Activated CD8-positive, alpha-beta memory T cell treated with anti-CD3 and anti-CD28 coated beads for 4 hours (primary cell): ENCODE data around the gene PRDM2.
A peak's percentile ranks its signal among the peaks of the same experiment; 100 is the strongest.

Experiments
- DNase-seq, 2 donors: peaks; one replicate each; pipeline ENCODE4 v3.0.0-alpha.2; 2020; ENCODE audit warnings: low read depth in 2 of 2

Gene PRDM2

GRCh38 chr1:13732971-13733667 lies 33.1 kb downstream of the PRDM2 start:
- no peak for DNase-seq

GRCh38 chr1:13733711-13734110 lies 33.7 kb downstream of the PRDM2 start:
- no peak for DNase-seq

- no peak for DNase-seq
These were observed 35.4 kb downstream of the PRDM2 start for GRCh38 chr1:13735168-13735930.

GRCh38 chr1:13737398-13737797 lies 37.4 kb downstream of the PRDM2 start:
- no peak for DNase-seq

DNA sequence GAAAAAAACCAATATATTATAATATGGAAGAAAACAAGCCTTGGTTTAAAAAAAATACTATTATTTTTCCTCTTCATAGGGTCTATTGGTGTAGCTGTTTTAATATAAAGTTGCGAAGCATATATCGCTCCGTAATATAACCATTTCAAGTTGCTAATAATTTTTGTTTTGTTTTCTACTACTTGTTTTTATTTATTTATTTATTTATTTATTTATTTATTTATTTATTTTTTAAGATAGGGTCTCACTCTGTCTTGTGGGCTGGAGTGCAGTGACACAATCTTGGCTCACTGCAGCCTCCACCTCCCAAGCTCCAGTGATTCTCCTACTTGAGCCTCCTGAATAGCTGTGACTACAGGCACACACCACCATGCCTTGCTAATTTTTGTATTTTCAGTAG lies 46.4 kb downstream of the PRDM2 start:
- DNase-seq = no peak

- DNase-seq = peak; percentile 84 to 92
These were observed 48.9 kb downstream of the PRDM2 start for GRCh38 chr1:13748610-13749505.

DNA sequence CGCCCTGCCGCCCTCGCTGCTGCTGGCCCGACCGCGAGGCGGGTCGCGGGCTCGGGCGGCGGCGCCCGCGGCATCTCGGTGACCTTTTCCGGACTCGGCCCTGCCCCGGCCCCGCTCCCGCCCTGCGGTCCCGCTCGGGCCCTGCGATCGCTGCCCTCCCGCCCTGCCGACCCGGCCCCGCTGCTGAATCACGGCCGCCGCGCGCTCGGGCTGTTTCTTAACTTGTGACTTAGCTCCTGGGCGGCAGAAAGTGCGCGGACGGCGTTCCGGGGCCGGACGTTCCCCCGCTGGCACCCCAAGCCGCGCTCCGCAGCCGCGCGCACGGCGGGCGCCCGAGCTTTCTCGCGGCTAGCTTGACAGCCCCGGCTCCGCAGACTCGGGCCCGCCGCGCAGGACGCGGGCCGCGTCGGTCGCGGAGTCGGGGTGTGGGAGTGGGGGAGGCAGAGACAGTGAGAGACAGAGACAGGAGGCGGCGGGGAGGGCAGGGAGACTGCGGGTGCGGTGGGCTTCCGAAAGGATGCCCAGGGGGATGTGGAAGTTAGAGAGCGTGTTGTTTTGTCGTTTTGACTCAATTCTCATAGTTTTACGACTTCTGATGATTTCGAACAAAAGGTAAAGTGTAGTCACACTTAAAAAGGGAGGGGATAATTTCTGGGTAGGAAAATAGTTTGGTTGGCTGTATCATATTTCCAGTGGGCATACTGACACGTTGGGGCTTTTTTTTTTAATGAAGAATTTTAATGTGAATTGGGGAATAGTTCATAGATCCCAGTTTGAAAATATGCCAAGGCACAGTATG lies 49.8 kb downstream of the PRDM2 start:
- DNase-seq = no peak

DNA sequence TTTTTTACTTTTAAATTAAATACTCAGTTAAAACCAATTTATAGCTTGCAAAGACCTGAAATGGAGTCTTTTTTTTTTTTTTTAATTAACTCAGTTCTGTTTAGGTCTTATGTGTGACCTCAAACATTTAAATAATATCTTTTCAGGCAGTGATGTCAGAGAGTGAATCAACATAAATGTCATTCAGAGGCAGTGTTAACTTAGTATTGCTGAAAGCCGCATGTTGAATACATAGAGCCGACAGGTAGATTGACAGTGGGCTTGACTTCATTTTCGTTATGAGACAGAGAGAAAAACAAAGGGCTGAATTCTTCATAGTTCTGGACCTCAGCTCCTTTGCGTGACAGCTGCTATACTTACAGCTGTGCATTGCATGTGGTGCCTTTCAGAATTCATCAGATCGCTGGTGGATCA lies 51.5 kb downstream of the PRDM2 start:
- no peak for DNase-seq

- DNase-seq = no peak
These were observed 52.0 kb downstream of the PRDM2 start for GRCh38 chr1:13751985-13752384.

DNA sequence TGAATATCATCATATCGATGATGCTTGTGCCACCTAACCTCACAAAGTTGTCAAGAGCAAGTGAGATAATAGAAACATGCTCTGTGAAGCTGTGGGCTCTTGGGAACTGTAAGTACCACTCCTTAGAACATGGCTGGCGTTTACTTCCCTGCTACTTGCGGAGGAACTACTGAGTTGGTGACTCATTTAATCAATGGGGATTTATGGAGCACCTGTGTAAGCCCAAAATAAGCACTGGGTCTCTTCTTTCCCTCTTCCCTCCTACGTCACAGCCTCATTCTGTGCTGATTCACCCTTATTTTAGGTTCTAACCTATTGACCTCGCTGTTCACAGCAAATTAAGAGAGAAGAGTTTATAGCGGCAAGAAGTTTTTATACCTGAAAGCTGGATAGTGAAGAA lies 52.9 kb downstream of the PRDM2 start:
- no peak for DNase-seq

- DNase-seq = no peak
These were observed 53.8 kb downstream of the PRDM2 start for GRCh38 chr1:13753636-13754402.

GRCh38 chr1:13754510-13755103 lies 54.6 kb downstream of the PRDM2 start:
- DNase-seq = no peak

- DNase-seq = no peak
These were observed 56.7 kb downstream of the PRDM2 start for GRCh38 chr1:13756557-13757315.

DNA sequence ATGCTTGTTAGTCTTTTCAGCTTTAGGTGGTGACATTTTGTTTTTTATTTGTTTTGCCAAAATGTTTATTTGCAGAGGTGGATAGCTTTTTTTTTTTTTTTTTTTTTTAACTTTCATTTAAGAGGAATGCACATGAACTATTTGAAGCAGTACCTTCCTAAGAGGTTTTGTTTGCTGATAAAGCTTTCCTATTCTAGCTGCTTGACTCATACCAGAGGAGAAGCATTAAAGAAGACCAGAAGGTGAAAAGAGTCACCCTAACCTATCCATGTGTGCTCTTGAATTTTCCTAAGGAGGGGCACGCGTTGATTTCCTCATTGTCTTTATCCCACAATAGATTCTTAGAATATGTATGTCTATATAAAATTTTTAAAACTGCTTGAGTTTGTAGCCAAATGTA lies 57.7 kb downstream of the PRDM2 start:
- no peak for DNase-seq

GRCh38 chr1:13759072-13759471 lies 59.1 kb downstream of the PRDM2 start:
- no peak for DNase-seq

GRCh38 chr1:13760340-13760739 lies 60.4 kb downstream of the PRDM2 start:
- no peak for DNase-seq

DNA sequence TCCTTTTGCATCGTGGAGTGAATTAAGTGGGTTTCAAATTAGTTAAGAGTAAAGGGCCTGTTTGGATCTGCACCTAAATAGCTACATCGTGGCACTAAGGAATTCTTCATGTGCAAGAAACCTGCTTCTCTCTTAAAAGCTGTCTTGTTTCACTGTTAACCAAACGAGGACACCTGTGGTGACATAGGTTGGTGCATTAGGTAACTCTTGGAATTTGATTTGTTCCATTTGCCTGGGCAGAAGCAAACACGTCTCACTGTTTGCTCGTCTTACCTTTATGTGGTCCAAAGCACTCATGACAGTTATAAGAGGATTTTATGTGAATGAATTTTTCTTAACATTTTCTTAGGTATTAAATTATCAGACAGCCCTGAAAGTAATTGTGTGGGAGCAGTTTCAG lies 60.9 kb downstream of the PRDM2 start:
- no peak for DNase-seq

- no peak for DNase-seq
These were observed 61.9 kb downstream of the PRDM2 start for GRCh38 chr1:13761883-13762282.

GRCh38 chr1:13762642-13763041 lies 62.7 kb downstream of the PRDM2 start:
- DNase-seq = no peak

GRCh38 chr1:13763222-13763621 lies 63.2 kb downstream of the PRDM2 start:
- DNase-seq = no peak
